Upper lobe of right lung (tissue), 1 donor: Measurements from ENCODE around the gene TBL3. TPM values are rescaled to one million over a fixed set of nuclear protein-coding genes. Genes with fewer than 3 reads are reported as not detected.

ENCODE experiments used
- ATAC-seq: fragments of 200-7000 bp; cut with Tn5 transposase; one replicate; pipeline ENCODE4 v1.9.1; 2020; ENCODE audit warnings: mild to moderate bottlenecking, moderate library complexity
- DNase-seq: peaks from one replicate; pipeline ENCODE4 v3.0.0-alpha.2; 2020
- H3K27ac ChIP-seq: fragments of 200-600 bp; one replicate; pipeline ENCODE4 v1.8.0; 2022
- H3K27me3 ChIP-seq: fragments of 200-600 bp; one replicate; pipeline ENCODE4 v1.8.0; 2022; ENCODE audit warnings: mild to moderate bottlenecking
- H3K36me3 ChIP-seq: fragments of 200-600 bp; one replicate; pipeline ENCODE4 v1.8.0; 2022
- H3K4me1 ChIP-seq: fragments of 200-600 bp; one replicate; pipeline ENCODE4 v1.8.0; 2022
- H3K4me3 ChIP-seq: fragments of 200-600 bp; one replicate; pipeline ENCODE4 v1.8.0; 2022; ENCODE audit warnings: mild to moderate bottlenecking
- H3K9me3 ChIP-seq: fragments of 200-600 bp; one replicate; pipeline ENCODE4 v1.8.0; 2022
- CTCF ChIP-seq: fragments of 200-600 bp; IDR thresholded peaks from one replicate; pipeline ENCODE4 v1.8.0; 2022; ENCODE audit warnings: antibody characterized with exemption
- intact Hi-C: fragments of 100-400 bp; cut with DNase I; formaldehyde crosslinking; loops from one replicate; pipeline ENCODE4 v1.11.0; 2022
- total RNA-seq: library from RNA; stranded (reverse); fragmentation: NEBNext Ultra II Directional; extraction: Animal tissue kit (Norgen Biotek cat#: 25700); gene quantifications from one replicate; pipeline ENCODE4 v1.2.1, GENCODE V29; 2021
- donor health status: DM: no; HTN: yes; CAD: no; lungs with severe emphysema.

Gene TBL3
- total RNA-seq, 1 donor from 2014 or later, result 24.7 TPM

DNA sequence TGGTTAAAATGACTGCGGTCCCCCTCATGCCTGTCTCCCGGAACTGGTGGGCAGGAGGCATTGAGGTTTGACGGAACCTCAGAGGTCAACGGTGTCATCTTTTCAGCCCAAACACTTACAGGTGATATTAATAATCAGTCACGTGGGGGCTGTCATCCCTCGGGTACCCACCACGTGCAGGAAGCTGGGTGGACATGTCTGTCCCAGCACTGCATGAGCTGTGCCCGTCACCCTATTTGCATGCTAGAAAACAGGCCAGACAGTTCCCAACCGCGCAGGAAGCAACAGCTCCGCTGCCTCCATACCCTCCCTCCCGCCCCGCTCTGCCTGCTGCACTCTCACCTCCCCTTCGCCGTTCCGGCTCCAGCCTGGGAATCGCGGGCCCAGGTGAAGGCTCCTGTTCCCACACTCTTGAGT is 19.3 kb downstream of the TBL3 start:
- H3K4me3 ChIP-seq, result peak overlapping the region; percentile 41
- H3K4me1 ChIP-seq, result peaks cover 16% of the 10 kb centered on the region
- H3K36me3 ChIP-seq, result peaks cover 10% of the 10 kb centered on the region
- no peaks in the 10 kb centered on the region for H3K9me3 ChIP-seq
- ATAC-seq, result no peak
- TF ChIP-seq CTCF, result no peak
- no peak overlapping the region for H3K27ac ChIP-seq
- intact Hi-C loops, result no loop called here
- peaks cover 27% of the 10 kb centered on the region for H3K27me3 ChIP-seq
- DNase-seq, result no peak

DNA sequence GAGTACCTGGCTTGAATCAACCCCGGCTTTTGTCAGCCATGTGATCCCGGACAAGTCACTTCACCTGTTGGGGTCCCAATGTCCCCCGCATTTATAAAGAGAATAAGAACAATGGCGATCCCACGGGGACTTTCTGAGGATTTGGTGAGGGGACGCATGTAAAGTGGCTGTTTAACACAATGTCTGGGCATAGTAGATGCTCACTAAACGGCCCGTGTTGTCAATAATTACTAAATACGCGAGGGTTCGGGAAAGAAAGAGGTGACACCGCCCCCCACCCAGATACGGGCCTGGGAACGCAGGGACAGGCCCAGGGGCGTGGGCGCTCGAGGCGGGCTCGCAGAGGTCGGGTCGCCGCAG is 19.7 kb downstream of the TBL3 start:
- Histone ChIP-seq H3K27me3 (peaks cover 27% of the 10 kb centered on the region), H3K9me3 (no peaks in the 10 kb centered on the region), H3K36me3 (peaks cover 7% of the 10 kb centered on the region), H3K4me1 (peaks cover 16% of the 10 kb centered on the region), H3K27ac (peak overlapping the region; percentile 53), H3K4me3 (peak overlapping the region; percentile 41)
- intact Hi-C loops, result no loop called here
- ATAC-seq (no peak), DNase-seq (no peak)
- TF ChIP-seq CTCF, result no peak

GRCh38 chr16:1991948-1992703 is 20.3 kb downstream of the TBL3 start:
- Histone ChIP-seq H3K36me3 (peaks cover 8% of the 10 kb centered on the region), H3K27me3 (peaks cover 27% of the 10 kb centered on the region), H3K4me1 (peaks cover 16% of the 10 kb centered on the region), H3K9me3 (no peaks in the 10 kb centered on the region), H3K4me3 (peak overlapping the region; percentile 41), H3K27ac (peak overlapping the region; percentile 53)
- peak; percentile 97 for DNase-seq
- intact Hi-C loops, result no loop called here
- TF ChIP-seq CTCF, result no peak
- ATAC-seq, result peak; percentile 93

DNA sequence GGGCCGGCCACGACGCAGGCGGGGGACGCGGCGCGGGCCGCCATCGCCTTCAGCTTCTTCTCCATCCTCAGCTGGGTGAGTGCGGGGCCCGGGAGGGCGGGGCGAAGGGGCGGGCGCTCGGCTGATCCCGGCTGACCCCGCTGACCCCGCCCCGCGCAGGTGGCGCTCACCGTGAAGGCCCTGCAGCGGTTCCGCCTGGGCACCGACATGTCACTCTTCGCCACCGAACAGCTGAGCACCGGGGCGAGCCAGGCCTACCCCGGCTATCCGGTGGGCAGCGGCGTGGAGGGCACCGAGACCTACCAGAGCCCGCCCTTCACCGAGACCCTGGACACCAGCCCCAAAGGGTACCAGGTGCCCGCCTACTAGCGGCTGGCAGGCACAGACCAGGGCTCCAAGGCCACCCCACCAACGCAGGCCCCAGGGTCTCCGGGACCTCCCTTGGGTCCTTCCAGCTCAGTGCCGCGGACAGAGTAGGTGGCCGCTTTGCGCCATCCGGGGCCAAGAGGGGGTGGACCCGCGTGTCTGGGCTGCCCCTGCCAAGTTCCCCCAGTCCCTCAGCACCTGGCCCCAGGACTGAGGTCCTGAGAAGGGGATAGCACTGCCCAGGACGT is 21.0 kb downstream of the TBL3 start:
- Histone ChIP-seq H3K27ac (no peak overlapping the region), H3K4me1 (peaks cover 16% of the 10 kb centered on the region), H3K36me3 (peaks cover 13% of the 10 kb centered on the region), H3K27me3 (peaks cover 27% of the 10 kb centered on the region), H3K4me3 (no peak overlapping the region), H3K9me3 (no peaks in the 10 kb centered on the region)
- DNase-seq, result no peak
- intact Hi-C loops, result no loop called here
- no peak for ATAC-seq
- TF ChIP-seq CTCF, result no peak

GRCh38 chr16:1993731-1994131 is 21.9 kb downstream of the TBL3 start:
- Histone ChIP-seq H3K36me3 (peaks cover 22% of the 10 kb centered on the region), H3K27ac (no peak overlapping the region), H3K27me3 (peaks cover 24% of the 10 kb centered on the region), H3K4me3 (no peak overlapping the region), H3K4me1 (peaks cover 23% of the 10 kb centered on the region), H3K9me3 (no peaks in the 10 kb centered on the region)
- intact Hi-C loops, result no loop called here
- TF ChIP-seq CTCF, result no peak
- DNase-seq, result peak; percentile 70
- no peak for ATAC-seq
